ENCODE results near the gene EEF1E1. TPM values are rescaled to one million over a fixed set of nuclear protein-coding genes. Genes with fewer than 3 reads are reported as not detected.
A peak's percentile ranks its signal among the peaks of the same experiment; 100 is the strongest.

Gene EEF1E1
- total RNA-seq = 10 to 100 TPM; 31.3 to 73.9 TPM

DNA sequence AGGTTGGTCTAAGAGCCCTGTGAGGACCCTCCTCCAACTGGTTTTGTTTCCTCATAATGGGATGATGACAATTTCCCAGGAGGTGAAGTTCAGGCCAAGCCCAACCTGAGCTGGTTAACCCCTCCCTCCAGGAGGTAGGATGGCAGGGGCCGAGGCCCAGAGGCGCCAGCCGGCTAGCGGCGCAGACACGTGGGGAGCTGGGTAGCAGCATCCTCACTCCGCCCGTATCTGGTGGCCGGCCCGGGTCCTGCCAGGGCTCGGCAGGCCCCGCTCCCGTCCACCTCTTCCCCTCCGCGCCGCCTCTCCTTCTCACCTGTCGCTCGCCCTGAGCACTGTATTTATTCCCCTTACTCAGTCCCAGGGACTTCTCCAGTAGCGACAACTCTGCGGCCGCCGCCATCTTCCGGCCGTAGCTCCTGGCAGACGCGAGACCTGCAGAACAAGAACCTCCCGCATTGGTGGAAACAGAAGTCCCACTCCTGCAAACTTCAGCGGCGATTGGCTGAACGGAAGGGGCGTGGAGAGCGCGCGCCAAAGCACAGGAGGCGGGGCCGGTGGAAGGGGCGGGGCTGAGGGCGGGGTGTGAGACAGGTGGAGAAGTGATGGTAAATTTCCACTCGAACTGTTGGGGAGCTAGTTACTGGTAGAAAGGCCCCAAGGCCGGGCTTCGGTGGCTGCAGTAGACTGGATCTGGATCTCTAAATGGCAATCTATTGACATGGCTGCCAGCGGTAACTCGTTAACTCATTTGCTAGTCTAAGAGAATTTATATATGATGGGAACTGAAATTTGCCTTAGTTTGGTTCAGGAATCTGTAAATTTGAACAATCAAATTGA, at the start of gene EEF1E1:
EEF1E1 (minus strand) TSS at position 427 of the 837 bp plus-strand sequence; CDS start at position 400, 27 bp downstream.
- Mint-ChIP-seq H3K36me3 (ENCODE audit: low read depth) (peaks cover 48% of the 10 kb centered on the region), H3K27me3 (peaks cover 12% of the 10 kb centered on the region), H3K9me3 (no peaks in the 10 kb centered on the region), H3K27ac (peak within 1 kb of the TSS; percentile 95), H3K4me1 (peaks cover 21% of the 10 kb centered on the region), H3K4me3 (peak within 1 kb of the TSS; percentile 94)
- ATAC-seq (replicated peaks) = peak; percentile 99

DNA sequence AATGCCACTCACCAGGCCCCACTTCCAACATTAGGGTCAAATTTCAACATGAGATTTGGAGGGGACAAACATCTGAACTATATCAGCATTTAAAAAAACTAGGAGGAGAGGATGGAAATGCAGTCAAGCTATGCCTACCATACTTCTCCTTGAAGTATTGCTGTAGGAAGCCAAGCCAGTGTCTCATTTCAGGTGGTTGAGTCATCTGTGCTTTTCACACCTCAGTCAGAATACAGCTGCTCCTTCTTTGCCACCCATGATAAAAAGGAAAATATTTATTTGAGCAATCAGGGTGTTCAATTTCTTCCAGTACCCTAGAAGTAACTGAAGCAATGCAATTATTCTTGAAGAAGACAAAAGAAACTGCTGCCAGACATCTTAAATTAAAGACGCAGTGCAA, 47.0 kb upstream of the EEF1E1 start:
- no peaks in the 10 kb centered on the region for H3K9me3 Mint-ChIP-seq
- H3K4me3 Mint-ChIP-seq = no peak overlapping the region
- H3K36me3 Mint-ChIP-seq (ENCODE audit: low read depth) = no peaks in the 10 kb centered on the region
- no peak overlapping the region for H3K27ac Mint-ChIP-seq
- H3K27me3 Mint-ChIP-seq = peaks cover 8% of the 10 kb centered on the region
- ATAC-seq (replicated peaks) = no peak
- H3K4me1 Mint-ChIP-seq = no peaks in the 10 kb centered on the region

DNA sequence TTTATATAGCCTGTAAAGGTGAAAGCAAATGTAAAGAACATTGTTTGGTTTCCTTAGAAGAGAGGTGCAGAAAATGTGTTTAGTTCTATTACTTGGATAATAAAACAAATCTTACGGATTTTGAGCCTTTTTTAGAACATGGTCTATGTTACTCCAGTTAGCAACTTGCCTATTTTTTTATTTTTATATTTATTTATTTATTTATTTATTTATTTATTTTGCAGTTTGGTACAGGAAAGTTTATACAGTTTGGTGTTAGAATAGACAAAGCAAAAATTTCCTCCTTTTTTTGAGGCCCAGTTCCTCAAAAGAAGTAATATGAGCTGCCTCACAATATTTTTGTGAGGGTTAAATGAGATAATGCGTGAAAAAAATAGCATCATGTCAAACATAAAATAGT, 41.6 kb upstream of the EEF1E1 start:
- ATAC-seq (replicated peaks) = no peak
- Mint-ChIP-seq H3K4me1 (no peaks in the 10 kb centered on the region), H3K27me3 (peaks cover 8% of the 10 kb centered on the region), H3K27ac (no peak overlapping the region), H3K9me3 (no peaks in the 10 kb centered on the region), H3K4me3 (no peak overlapping the region), H3K36me3 (ENCODE audit: low read depth) (no peaks in the 10 kb centered on the region)

DNA sequence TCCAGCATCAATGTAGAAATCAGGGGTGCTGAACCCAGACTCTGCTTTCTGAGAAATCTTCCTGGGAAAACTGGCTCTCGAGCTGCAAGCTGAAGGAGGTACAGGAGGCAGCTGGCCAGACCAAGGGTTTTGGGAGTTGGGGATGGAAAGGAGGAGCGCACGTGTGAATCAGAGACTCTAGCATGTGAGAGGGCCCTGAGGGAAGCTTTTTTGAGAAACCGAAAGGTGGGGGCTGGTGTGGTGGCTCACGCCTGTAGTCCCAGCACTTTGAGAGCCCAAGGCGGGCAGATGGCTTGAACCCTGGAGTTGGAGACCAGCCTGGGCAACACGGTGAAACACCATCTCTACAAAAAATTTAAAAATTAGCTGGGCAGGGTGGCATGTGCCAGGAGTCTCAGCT, 37.1 kb upstream of the EEF1E1 start:
- H3K4me1 Mint-ChIP-seq = no peaks in the 10 kb centered on the region
- no peaks in the 10 kb centered on the region for H3K36me3 Mint-ChIP-seq (ENCODE audit: low read depth)
- no peak overlapping the region for H3K27ac Mint-ChIP-seq
- no peak overlapping the region for H3K4me3 Mint-ChIP-seq
- peaks cover 15% of the 10 kb centered on the region for H3K27me3 Mint-ChIP-seq
- H3K9me3 Mint-ChIP-seq = no peaks in the 10 kb centered on the region
- ATAC-seq (replicated peaks) = no peak

DNA sequence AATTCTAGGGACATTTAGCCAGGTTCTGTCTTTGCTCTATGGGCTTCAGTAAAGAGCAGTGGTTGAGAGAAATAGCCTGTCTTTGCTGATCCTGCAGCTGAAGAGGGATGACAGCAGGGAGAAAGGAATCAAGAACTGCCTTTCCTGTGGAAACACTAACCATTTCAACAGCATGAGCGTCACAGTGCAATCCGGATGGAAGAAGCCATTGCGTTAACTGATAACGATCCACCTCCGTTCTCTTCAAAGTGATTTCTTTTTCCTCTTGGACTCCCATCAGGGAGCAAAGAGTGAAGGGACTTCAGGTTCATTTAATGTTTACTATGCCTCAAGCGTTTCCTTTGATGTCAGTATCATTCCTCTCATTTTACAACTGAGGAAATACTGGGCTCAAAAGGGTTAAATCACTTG, 35.2 kb upstream of the EEF1E1 start:
- no peaks in the 10 kb centered on the region for H3K36me3 Mint-ChIP-seq (ENCODE audit: low read depth)
- H3K4me1 Mint-ChIP-seq = no peaks in the 10 kb centered on the region
- H3K9me3 Mint-ChIP-seq = no peaks in the 10 kb centered on the region
- H3K27ac Mint-ChIP-seq = no peak overlapping the region
- no peak for ATAC-seq (replicated peaks)
- H3K27me3 Mint-ChIP-seq = peaks cover 22% of the 10 kb centered on the region
- no peak overlapping the region for H3K4me3 Mint-ChIP-seq

DNA sequence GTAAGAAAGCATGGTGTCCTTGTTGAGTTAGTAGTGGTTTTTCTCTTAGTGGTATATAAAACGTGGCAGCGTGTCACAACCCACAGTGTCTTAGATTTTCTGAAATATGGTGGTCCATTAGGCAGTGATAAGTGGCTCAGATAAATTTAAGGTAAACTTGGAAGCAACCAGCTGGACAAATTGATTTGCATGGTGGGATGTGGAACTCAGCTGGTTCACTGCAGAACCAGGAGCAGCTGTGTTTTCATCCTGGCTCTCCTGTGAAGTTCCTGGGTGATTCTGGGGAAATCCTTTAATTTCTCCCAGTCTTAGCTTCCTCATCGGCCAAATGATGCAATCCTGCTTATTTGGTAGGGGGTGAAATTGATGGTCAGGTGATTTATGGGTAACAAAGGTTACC, 32.9 kb upstream of the EEF1E1 start:
- Mint-ChIP-seq H3K27ac (no peak overlapping the region), H3K36me3 (ENCODE audit: low read depth) (no peaks in the 10 kb centered on the region), H3K9me3 (no peaks in the 10 kb centered on the region), H3K4me1 (peaks cover 5% of the 10 kb centered on the region), H3K4me3 (no peak overlapping the region), H3K27me3 (peaks cover 36% of the 10 kb centered on the region)
- no peak for ATAC-seq (replicated peaks)

DNA sequence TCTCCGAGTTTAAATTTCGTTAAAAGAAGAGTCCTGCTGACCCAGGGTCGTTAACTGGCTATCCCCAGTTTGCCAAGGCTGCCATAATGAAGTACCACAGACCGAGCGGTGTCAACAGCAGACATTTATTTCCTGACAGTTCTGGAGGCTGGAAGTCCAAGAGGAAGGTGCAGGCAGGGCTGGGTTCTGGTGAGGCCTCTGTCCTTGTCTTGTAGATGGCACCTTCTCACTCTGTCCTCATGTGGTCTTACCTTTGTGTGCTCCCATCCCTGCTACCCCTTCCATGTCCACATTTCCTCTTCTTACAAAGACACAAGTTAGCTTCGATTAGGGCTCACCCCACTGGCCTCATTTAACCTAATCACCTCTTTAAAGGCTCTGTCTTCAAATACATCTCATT, 29.8 kb upstream of the EEF1E1 start:
- H3K4me3 Mint-ChIP-seq = no peak overlapping the region
- H3K36me3 Mint-ChIP-seq (ENCODE audit: low read depth) = no peaks in the 10 kb centered on the region
- no peak overlapping the region for H3K27ac Mint-ChIP-seq
- no peaks in the 10 kb centered on the region for H3K9me3 Mint-ChIP-seq
- no peak for ATAC-seq (replicated peaks)
- peaks cover 23% of the 10 kb centered on the region for H3K27me3 Mint-ChIP-seq
- H3K4me1 Mint-ChIP-seq = peaks cover 5% of the 10 kb centered on the region

DNA sequence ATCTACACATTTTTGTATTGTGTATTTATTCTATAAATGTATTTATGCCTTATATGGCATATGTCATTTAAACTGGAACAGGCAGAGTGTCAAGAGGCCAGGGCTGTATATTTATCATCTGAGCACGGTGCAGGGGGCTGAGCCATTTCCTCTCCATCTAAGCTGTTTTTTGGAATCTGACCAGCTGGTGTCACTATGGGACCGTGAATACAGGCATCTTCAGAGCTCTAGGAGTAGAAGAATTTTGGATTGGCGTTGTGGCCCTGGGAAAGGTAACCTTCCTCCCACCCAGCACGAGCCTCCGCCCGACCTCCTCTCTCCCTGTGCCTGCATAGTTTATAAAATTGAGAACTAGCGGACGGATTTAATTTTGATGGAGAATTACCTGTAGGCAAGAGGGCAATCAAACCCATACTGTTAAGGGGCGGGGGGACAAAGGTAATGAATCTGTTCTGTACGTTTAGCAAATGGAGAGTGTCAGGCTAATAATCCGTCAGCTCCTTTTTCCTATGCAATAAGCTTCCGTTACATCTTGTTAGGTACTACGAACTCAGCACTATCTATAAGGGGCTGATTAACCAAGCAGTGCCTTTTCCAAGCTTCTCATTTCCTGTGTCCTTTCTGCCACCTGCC, 29.0 kb upstream of the EEF1E1 start:
- Mint-ChIP-seq H3K4me1 (peaks cover 5% of the 10 kb centered on the region), H3K9me3 (no peaks in the 10 kb centered on the region), H3K4me3 (no peak overlapping the region), H3K36me3 (ENCODE audit: low read depth) (no peaks in the 10 kb centered on the region), H3K27ac (no peak overlapping the region), H3K27me3 (peaks cover 22% of the 10 kb centered on the region)
- ATAC-seq (replicated peaks) = peak; percentile 38

DNA sequence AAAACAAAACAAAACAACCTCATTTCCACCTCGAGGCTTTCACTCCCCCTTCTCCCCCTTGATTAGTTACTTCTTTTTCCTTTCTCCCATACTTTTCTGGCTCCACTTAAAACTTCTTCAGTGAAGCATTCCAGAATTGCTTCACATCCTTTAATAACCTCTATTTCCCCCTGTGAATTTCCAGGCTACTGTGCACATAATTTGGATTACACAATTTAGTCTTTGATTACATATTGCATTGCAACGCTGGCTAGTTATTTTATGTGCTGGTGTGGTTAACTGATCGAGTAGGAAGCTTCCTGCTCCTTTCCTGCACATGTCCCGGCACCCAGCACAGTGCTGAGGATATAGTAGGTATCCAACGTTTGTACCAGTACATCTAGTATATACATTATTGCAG, 28.1 kb upstream of the EEF1E1 start:
- H3K36me3 Mint-ChIP-seq (ENCODE audit: low read depth) = no peaks in the 10 kb centered on the region
- peaks cover 5% of the 10 kb centered on the region for H3K4me1 Mint-ChIP-seq
- peaks cover 22% of the 10 kb centered on the region for H3K27me3 Mint-ChIP-seq
- H3K4me3 Mint-ChIP-seq = no peak overlapping the region
- H3K27ac Mint-ChIP-seq = no peak overlapping the region
- H3K9me3 Mint-ChIP-seq = no peaks in the 10 kb centered on the region
- no peak for ATAC-seq (replicated peaks)

DNA sequence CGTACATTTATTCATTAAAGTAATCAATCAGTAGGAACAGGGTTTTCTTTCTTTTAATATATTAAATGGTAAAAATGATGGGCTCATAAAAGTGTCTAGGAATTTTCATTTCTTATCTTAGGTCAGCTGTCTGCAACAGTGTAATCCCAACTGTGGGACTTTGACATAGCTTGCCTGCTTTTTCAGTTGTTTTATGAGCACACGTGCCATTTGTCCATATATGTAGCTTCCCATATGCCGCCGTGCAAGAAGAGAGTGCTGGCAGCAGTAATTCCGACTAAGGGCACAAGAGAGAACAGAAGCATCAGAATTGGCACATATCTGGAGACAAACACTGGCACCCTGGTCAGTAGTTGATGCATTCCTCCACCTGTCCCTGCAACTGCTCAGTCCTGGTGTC, 20.9 kb upstream of the EEF1E1 start:
- H3K4me3 Mint-ChIP-seq = no peak overlapping the region
- no peak for ATAC-seq (replicated peaks)
- H3K27me3 Mint-ChIP-seq = peaks cover 21% of the 10 kb centered on the region
- H3K4me1 Mint-ChIP-seq = no peaks in the 10 kb centered on the region
- H3K27ac Mint-ChIP-seq = no peak overlapping the region
- no peaks in the 10 kb centered on the region for H3K36me3 Mint-ChIP-seq (ENCODE audit: low read depth)
- H3K9me3 Mint-ChIP-seq = no peaks in the 10 kb centered on the region

DNA sequence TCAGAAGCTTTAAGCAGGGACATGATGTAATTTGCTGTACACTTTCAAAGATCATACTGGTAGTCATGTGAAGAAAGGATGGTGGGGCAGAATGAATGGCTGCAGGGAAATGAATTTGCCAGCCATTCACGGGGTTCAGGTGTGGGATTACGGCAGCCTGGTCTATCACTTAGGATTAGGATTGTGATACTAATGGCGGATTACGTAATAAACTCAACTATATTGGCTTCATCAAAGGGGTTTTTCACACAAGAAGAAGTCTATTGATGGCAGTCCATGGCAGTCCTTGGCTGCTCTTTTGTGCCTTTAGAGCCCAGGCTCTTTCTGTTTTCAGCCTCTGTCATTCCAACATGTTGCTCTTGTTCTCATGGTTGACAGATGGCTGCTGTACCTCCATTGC, 12.6 kb upstream of the EEF1E1 start:
- Mint-ChIP-seq H3K4me3 (no peak overlapping the region), H3K27me3 (peaks cover 6% of the 10 kb centered on the region), H3K27ac (no peak overlapping the region), H3K9me3 (no peaks in the 10 kb centered on the region), H3K4me1 (no peaks in the 10 kb centered on the region), H3K36me3 (ENCODE audit: low read depth) (no peaks in the 10 kb centered on the region)
- ATAC-seq (replicated peaks) = no peak

DNA sequence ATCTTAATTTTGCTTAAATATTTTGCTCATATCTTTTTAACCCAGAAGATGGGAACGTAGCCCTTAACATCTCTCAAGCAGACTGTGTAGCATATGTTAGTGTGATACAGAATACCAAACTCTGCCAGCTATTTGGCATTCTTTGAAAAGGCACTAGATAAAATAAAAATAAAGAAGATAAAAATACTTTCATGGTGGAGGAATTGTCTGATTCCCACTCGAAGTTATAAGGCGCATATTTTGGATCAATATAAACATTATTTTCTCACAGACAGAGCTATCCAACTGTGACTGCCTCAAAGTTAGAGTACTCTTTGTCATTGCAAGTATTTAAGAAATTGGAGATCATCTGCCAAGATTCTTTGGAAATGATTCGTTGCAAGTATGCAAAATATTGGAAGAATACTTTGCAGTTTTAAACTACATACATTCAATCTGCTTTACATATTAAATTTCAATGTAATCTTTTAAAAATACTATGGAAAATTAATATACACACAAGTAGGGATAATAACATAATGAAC, 10.8 kb upstream of the EEF1E1 start:
- no peak for ATAC-seq (replicated peaks)
- H3K4me1 Mint-ChIP-seq = no peaks in the 10 kb centered on the region
- no peaks in the 10 kb centered on the region for H3K9me3 Mint-ChIP-seq
- no peaks in the 10 kb centered on the region for H3K36me3 Mint-ChIP-seq (ENCODE audit: low read depth)
- H3K4me3 Mint-ChIP-seq = no peak overlapping the region
- H3K27me3 Mint-ChIP-seq = peaks cover 21% of the 10 kb centered on the region
- H3K27ac Mint-ChIP-seq = no peak overlapping the region

DNA sequence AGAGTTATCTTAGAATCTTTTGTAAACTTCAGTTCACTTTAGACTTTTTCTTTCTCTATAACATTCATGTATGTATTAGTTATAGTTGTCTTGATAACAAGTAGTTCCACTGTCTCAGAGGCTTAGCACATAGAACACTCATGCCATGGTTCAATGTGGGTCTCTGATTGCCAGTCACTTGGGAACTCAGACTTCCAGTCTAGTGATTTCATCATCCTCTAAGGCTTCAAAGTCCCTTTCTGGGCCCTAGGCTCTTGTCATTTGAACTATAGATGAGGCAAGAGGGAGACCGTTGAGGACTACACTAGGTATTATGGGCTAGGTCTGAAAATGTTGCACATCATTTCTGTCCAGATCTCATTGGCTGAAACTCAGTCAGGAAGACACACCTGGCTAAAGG, 8.4 kb upstream of the EEF1E1 start:
- Mint-ChIP-seq H3K27me3 (peaks cover 39% of the 10 kb centered on the region), H3K4me1 (no peaks in the 10 kb centered on the region), H3K4me3 (no peak overlapping the region)

DNA sequence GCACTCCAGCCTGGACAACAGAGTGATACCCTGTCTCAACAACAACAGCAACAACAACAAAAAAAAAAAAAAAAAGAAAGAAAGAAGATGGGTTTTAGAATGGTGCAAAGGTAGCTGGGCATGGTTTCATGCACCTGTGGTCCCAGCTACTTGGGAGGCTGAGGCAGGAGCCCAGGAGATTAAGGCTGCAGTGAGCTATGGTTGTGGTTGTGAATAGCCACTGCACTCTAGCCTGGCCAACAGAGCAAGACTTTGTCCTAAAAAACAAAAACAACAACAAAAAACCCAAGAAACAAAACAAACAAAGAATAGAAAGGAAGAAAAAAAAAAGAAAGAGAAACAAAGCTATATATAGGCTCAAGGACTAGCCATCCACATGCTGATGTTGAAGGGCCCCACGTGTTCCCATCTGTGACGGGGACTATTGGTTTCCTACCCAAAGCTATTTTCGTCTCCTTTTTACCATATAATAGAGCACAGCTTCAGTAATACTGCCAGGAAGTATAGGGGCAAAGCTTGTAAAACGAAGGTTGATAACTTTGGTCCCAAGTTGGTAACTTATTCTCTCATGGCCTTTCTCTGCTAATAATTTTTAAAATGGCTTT, 7.9 kb upstream of the EEF1E1 start:
- H3K36me3 Mint-ChIP-seq (ENCODE audit: low read depth) = no peaks in the 10 kb centered on the region
- H3K4me1 Mint-ChIP-seq = no peaks in the 10 kb centered on the region
- ATAC-seq (replicated peaks) = no peak
- peaks cover 36% of the 10 kb centered on the region for H3K27me3 Mint-ChIP-seq
- no peak overlapping the region for H3K4me3 Mint-ChIP-seq
- H3K27ac Mint-ChIP-seq = no peak overlapping the region
- no peaks in the 10 kb centered on the region for H3K9me3 Mint-ChIP-seq

More for the DNA sequence above, 8.4 kb upstream of the EEF1E1 start:
- Mint-ChIP-seq H3K9me3 (no peaks in the 10 kb centered on the region), H3K36me3 (ENCODE audit: low read depth) (no peaks in the 10 kb centered on the region), H3K27ac (no peak overlapping the region)
- ATAC-seq (replicated peaks) = no peak
